RPMI7951 (cell line): ENCODE data around the gene P4HTM. TPM values are rescaled to one million over a fixed set of nuclear protein-coding genes. Genes with fewer than 3 reads are reported as not detected.

Source experiments
- DNase-seq: peaks from one replicate; pipeline ENCODE4 v3.0.0-alpha.2; 2012; ENCODE audit warnings: low read depth
- total RNA-seq: library from RNA; depleted of rRNA; stranded (reverse); fragments of >200 nt; shearing (Covaris generic); gene quantifications from 2 replicates; pipeline ENCODE4 v1.2.3, GENCODE V29; 2014; rRNA removed

The P4HTM gene
- total RNA-seq = 3.3 and 4.0 TPM in 2 replicates

- DNase-seq = peak; percentile 81
Measured at GRCh38 chr3:48989796-48990635, at the start of gene P4HTM. P4HTM (plus strand) TSS chr3:48990241; CDS start chr3:48990257, 16 bp downstream.

- DNase-seq = no peak
Measured at GRCh38 chr3:48945432-48945831, 44.6 kb upstream of the P4HTM start.

- no peak for DNase-seq
Measured at GRCh38 chr3:48945891-48946549, 44.0 kb upstream of the P4HTM start.

- no peak for DNase-seq
Measured at GRCh38 chr3:48949376-48949717, 40.7 kb upstream of the P4HTM start.

- no peak for DNase-seq
Measured at GRCh38 chr3:48950051-48950450, 40.0 kb upstream of the P4HTM start.

GRCh38 chr3:48951764-48952163 lies 38.3 kb upstream of the P4HTM start:
- no peak for DNase-seq

GRCh38 chr3:48952510-48953118 lies 37.4 kb upstream of the P4HTM start:
- DNase-seq = no peak

GRCh38 chr3:48957006-48957705 lies 32.9 kb upstream of the P4HTM start:
- DNase-seq = no peak

GRCh38 chr3:48960841-48961413 lies 29.1 kb upstream of the P4HTM start:
- DNase-seq = no peak

- DNase-seq = no peak
Measured at GRCh38 chr3:48962340-48962739, 27.7 kb upstream of the P4HTM start.

- no peak for DNase-seq
Measured at GRCh38 chr3:48962939-48963338, 27.1 kb upstream of the P4HTM start.

- DNase-seq = no peak
Measured at GRCh38 chr3:48963591-48963990, 26.4 kb upstream of the P4HTM start.

- no peak for DNase-seq
Measured at GRCh38 chr3:48966367-48966766, 23.7 kb upstream of the P4HTM start.

GRCh38 chr3:48966876-48967361 lies 23.1 kb upstream of the P4HTM start:
- no peak for DNase-seq

- DNase-seq = no peak
Measured at GRCh38 chr3:48970586-48970985, 19.5 kb upstream of the P4HTM start.

- no peak for DNase-seq
Measured at GRCh38 chr3:48974076-48974864, 15.8 kb upstream of the P4HTM start.

- no peak for DNase-seq
Measured at GRCh38 chr3:48979451-48979850, 10.6 kb upstream of the P4HTM start.

- DNase-seq = no peak
Measured at GRCh38 chr3:48980295-48980694, 9.7 kb upstream of the P4HTM start.

- no peak for DNase-seq
Measured at GRCh38 chr3:48982016-48982415, 8.0 kb upstream of the P4HTM start.

- no peak for DNase-seq
Measured at GRCh38 chr3:48982686-48983085, 7.4 kb upstream of the P4HTM start.

GRCh38 chr3:48983096-48983495 lies 6.9 kb upstream of the P4HTM start:
- no peak for DNase-seq
